Glomerular visceral epithelial cell (primary cell): ENCODE results near the gene ENDOD1.

Experiments
- DNase-seq: peaks from one replicate; pipeline ENCODE4 v3.0.0-alpha.2; 2016; ENCODE audit errors: extremely low spot score

Gene ENDOD1

GRCh38 chr11:95170294-95170693 lies 80.6 kb downstream of the ENDOD1 start:
- DNase-seq: no peak

GRCh38 chr11:95175818-95176380 lies 86.3 kb downstream of the ENDOD1 start:
- no peak for DNase-seq
